Activated T-cell treated with anti-CD3 and anti-CD28 coated beads for 48 hours (primary cell): ENCODE data around the gene FPR1.

Experiments used
- DNase-seq: peaks from one replicate; pipeline ENCODE4 v3.0.0-alpha.2; 2020; ENCODE audit warnings: low read depth

The FPR1 gene, protein sequence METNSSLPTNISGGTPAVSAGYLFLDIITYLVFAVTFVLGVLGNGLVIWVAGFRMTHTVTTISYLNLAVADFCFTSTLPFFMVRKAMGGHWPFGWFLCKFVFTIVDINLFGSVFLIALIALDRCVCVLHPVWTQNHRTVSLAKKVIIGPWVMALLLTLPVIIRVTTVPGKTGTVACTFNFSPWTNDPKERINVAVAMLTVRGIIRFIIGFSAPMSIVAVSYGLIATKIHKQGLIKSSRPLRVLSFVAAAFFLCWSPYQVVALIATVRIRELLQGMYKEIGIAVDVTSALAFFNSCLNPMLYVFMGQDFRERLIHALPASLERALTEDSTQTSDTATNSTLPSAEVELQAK

GRCh38 chr19:51751655-51752054 lies at the start of gene FPR1:
Gene FPR1 (minus strand): TSS chr19:51751878. CDS start chr19:51746994, 4,884 bp downstream.
- DNase-seq, result no peak

DNA sequence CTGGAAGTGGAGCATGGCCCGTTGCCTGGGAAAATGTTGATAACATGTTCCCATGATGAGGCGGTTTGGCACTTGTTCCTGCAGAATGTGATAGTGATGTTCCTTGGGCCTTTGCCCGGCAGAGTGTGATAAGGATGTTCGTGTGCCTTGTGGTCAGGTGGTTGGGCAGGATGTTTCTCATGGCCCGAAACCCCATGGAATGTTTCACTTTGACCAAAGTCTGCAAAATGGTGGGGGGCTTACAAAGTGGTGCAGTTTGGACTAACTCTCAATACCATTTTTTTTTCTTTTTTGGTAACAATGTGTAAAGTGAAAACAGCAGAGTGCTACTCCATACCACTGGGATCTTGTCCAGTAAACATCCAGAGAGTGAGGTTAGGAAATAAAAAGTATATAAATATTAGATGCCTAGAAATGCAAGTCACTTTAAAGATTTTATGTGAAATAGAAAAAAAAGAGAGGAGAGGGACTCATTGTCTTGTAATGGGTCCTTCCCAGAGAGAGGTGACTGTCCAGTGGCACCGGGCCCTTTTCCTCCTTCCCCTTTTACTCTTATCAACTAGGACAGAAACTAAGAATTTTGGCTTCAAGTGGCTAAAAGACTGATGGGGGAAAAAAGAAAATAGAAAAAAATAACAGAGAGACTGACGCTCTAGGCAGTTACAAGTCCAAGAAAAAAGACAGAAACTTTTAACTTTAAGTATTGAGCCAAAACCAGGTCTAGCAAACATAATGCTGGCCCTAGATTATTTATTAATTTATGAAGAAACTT lies 49.0 kb upstream of the FPR1 start:
- no peak for DNase-seq

GRCh38 chr19:51799774-51800472 lies 48.2 kb upstream of the FPR1 start:
- no peak for DNase-seq

- DNase-seq, result no peak
These were observed 47.5 kb upstream of the FPR1 start for GRCh38 chr19:51799034-51799773.

DNA sequence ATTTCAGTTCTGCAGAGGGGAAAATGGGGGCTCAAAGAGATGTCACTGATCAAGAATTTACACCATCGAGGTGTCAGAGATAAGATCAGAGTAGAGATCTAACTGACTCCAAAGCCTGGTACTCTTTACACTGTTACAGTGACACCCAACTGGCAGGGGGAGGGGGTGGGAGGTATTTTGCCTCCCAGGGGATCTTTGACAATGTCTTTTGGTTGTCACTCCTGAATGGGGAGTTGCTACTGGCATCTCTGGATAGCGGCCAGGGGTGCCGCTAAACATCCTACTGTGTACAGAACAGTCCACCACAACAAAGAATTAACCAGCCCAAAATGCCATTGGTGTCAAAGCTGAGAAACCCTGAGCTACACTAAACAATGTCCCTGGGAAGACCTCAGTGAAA lies 46.4 kb upstream of the FPR1 start:
- DNase-seq, result no peak

DNA sequence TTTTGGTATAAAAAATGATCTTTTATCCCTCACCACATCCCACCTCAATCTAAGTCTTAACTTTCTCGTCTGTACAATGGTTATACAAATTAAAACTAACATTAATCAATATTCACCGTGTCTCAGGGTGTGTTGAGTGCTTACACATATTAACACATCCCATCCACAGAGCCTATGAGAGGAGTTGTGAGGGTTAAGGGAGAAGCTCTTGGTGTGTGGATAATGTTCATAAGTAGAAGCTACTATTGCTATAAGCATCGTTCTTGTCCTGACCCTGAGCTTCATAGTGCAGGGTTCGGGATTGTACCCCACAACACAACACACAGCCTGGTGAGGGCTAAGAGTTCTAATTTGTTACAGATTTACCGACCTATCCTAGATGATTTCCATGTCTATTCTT lies 45.8 kb upstream of the FPR1 start:
- DNase-seq, result no peak

DNA sequence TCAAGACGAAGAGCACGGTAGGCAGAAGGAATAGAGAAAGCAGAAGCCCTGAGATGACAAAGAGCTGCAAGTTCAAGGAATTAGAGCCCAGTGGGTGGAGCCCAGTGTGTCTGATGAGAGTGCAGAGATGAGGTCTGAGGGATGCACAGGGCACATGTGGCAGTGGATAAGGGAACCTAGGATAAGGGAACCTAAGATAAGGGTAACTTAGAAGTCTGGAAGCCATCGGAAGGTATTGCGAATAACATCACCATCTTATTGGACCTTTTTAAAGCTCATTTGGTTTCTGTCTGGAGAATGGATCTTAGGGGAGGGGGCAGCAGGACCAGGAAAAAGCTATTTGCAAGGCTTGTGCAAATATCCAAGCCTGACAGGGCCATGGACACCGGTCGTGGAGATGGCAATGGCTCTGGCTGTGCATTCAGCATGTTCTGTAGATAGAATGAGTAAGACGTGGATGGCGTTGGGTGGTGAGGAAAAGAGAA lies 44.6 kb upstream of the FPR1 start:
- no peak for DNase-seq

DNA sequence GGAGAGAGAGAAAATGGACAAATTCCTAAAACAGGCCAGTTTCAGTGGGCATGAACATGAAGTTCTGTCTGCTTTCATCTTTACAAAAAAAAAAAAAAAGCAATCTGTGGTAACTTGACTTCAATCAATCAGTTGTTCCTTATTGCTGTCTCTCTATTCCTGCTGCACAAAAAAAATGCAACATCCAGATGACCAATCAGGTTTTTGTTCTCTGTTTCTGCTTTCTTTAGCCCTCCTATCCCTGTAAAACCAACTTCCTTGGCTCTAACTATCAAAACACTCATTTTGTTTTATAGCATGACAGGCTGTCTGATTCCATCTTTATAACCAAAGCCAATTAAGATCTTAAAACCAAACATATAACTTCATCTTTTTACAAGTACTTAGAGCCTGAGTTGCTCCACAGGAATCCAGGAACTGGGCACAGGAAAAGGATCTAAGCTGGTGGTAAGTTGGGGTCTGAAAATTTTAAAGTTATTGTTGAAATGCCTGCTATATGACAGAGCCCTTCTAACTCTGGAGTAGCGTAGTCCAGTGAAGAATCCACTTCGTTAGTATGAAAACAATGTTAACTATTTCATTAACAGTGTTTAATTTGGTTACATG lies 43.3 kb upstream of the FPR1 start, which contains the start of gene FPR3:
FPR3 (plus strand) TSS at position 273 of the 606 bp plus-strand sequence. CDS start 28,592 bp downstream, outside the sequence.
- DNase-seq, result no peak

GRCh38 chr19:51793994-51794393 lies 42.3 kb upstream of the FPR1 start:
- DNase-seq, result no peak

- DNase-seq, result no peak
These were observed 41.3 kb upstream of the FPR1 start for GRCh38 chr19:51792932-51793331.

GRCh38 chr19:51789061-51789795 lies 37.5 kb upstream of the FPR1 start:
- DNase-seq, result no peak

- DNase-seq, result no peak
These were observed 36.4 kb upstream of the FPR1 start for GRCh38 chr19:51788029-51788428.

- no peak for DNase-seq
These were observed 35.2 kb upstream of the FPR1 start for GRCh38 chr19:51786646-51787494.

GRCh38 chr19:51784922-51785690 lies 33.4 kb upstream of the FPR1 start:
- peak; percentile 34 for DNase-seq

- no peak for DNase-seq
These were observed 32.6 kb upstream of the FPR1 start for GRCh38 chr19:51784109-51784785.

DNA sequence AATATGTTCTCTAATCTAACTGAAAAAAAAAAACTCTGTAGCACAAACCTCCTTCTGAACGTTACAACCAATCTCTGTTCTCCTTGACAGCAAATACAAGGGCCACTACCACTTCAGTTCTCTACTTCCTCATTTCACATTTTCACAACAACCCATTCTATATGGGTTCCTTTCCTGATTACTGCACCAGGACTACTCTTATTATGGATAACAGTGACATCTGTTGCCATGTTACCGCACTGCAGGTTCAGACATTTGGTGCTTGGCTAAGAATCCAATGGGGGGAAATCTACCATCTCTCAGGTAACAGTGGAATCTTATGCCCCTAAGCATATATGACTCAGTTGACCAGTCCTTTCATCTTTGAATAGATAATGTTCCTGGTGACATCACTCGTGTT lies 31.7 kb upstream of the FPR1 start:
- no peak for DNase-seq

GRCh38 chr19:51781999-51782398 lies 30.3 kb upstream of the FPR1 start:
- no peak for DNase-seq

DNA sequence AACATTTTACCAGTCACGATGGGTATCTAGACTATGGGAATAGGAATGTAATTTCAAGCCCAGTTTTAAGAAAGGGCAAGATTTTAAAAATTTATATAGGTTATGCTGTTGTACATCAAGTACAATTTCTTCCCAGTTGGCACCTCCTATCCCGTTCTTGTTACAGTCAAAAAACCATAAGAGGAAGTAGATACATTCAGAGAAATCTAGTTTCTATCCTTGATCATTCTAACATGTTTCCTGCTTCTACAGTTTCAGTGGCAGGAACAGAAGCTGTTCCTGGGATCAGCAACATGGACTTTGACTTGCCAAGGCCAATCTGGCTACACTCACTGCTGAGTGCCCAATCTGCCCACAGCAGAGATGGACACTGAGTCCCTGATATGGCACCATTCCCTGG lies 28.6 kb upstream of the FPR1 start:
- DNase-seq, result no peak
